HCT116 (cell line): ENCODE data around the gene IPO13.

Source experiments
- ATF3 ChIP-seq: IDR thresholded peaks from 2 replicates; pipeline ENCODE4 v1.6.1; 2012
- CEBPB ChIP-seq: IDR thresholded peaks from 2 replicates; pipeline ENCODE4 v1.6.1; 2012; ENCODE audit warnings: low read depth
- CTCF ChIP-seq, 3 experiments: fragments of 200-600 bp in 1 of 3; sonication (generic) in 1 of 3; IDR thresholded peaks in 2 of 3; conservative IDR thresholded peaks in 1 of 3; 2 replicates each; pipeline ENCODE4 v1.5.1; 2012 to 2017; ENCODE audit warnings: low read depth in 2 of 3, low read length in 2 of 3, antibody characterized with exemption in 1 of 3, borderline replicate concordance in 1 of 3, control low read depth in 1 of 3, mild to moderate bottlenecking in 1 of 3, mixed read lengths in 1 of 3, mixed run types in 1 of 3, moderate library complexity in 1 of 3; ENCODE audit not compliant: insufficient read depth in 1 of 3
- EZH2 ChIP-seq: fragments of 200-600 bp; sonication (generic); IDR thresholded peaks from 2 replicates; pipeline ENCODE4 v1.6.1; 2017; ENCODE audit warnings: antibody characterized with exemption, mixed run types
- JUND ChIP-seq: IDR thresholded peaks from 2 replicates; pipeline ENCODE4 v1.6.1; 2012
- POLR2A ChIP-seq: IDR thresholded peaks from 2 replicates; pipeline ENCODE4 v1.7.0; 2011; ENCODE audit warnings: borderline replicate concordance; ENCODE audit not compliant: insufficient read depth, insufficient read length; ENCODE audit errors: extremely low read depth
- POLR2AphosphoS5 ChIP-seq: IDR thresholded peaks from 2 replicates; pipeline ENCODE4 v1.6.1; 2011; ENCODE audit warnings: mild to moderate bottlenecking, low read depth, low read length, moderate library complexity
- RAD21 ChIP-seq: IDR thresholded peaks from 2 replicates; pipeline ENCODE4 v1.6.1; 2012; ENCODE audit warnings: low read depth, mild to moderate bottlenecking
- REST ChIP-seq: IDR thresholded peaks from 2 replicates; pipeline ENCODE4 v1.6.1; 2012; ENCODE audit warnings: low read depth
- YY1 ChIP-seq: IDR thresholded peaks from 2 replicates; pipeline ENCODE4 v1.6.1; 2011; ENCODE audit warnings: low read length, low read depth, moderate library complexity, mild to moderate bottlenecking; ENCODE audit not compliant: insufficient replicate concordance; ENCODE audit errors: extremely low read depth
- ZNF274 ChIP-seq: fragments of 200-500 bp; sonication (Bioruptor generic); IDR thresholded peaks from 2 replicates; pipeline ENCODE4 v1.6.1; 2014; ENCODE audit warnings: mild to moderate bottlenecking, low read depth, low read length, inconsistent platforms

DNA sequence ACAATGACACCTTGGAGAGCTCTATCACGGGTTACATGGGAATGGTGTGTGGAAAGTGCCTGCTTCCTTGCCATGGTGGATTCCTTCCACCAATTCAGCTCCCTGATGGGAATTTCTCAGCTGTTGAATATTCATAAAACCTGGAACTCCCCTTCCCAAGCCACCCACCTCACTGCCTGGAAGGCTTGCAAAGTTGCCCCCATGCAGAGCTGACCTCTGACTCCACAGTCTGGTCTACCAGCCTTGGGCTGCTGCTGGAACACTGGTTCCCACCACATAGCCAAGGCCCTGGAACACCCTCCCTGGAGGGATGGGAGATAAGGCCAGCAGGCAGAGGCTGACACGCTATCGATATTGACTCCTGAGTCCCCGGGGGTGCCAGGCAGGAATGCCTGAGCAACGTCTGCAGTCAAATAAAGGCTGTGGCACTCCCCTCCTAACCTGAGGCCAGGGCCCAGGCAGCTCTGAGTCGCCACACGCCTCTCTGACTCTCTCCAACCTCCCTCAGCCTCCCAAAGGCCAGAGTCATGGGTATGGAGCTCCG, 53.4 kb downstream of the IPO13 start:
- TF ChIP-seq CTCF (IDR thresholded peaks at IDR 0.05 in 2 of 3, conservative IDR thresholded peaks at IDR 0.05 in 1 of 3; ENCODE audit: borderline replicate concordance in 1 of 3, insufficient read depth in 1 of 3, low read depth in 2 of 3, low read length in 2 of 3): no peak
- TF ChIP-seq YY1: no peak
- TF ChIP-seq CEBPB: no peak
- TF ChIP-seq POLR2A: no peak
- TF ChIP-seq EZH2: no peak
- TF ChIP-seq ZNF274: no peak
- TF ChIP-seq POLR2AphosphoS5: no peak
- TF ChIP-seq REST: no peak
- TF ChIP-seq RAD21: no peak
- TF ChIP-seq JUND: no peak
- TF ChIP-seq ATF3: no peak
